Measurements from ENCODE around the gene TRAPPC10. TPM values are rescaled to one million over a fixed set of nuclear protein-coding genes. Genes with fewer than 3 reads are reported as not detected.

TRAPPC10 gene
- total RNA-seq, 3 donors from 2014 or later (not counting 1 experiment from before 2014, with no cell fraction given), result 187 to 232 (median 213) TPM

DNA sequence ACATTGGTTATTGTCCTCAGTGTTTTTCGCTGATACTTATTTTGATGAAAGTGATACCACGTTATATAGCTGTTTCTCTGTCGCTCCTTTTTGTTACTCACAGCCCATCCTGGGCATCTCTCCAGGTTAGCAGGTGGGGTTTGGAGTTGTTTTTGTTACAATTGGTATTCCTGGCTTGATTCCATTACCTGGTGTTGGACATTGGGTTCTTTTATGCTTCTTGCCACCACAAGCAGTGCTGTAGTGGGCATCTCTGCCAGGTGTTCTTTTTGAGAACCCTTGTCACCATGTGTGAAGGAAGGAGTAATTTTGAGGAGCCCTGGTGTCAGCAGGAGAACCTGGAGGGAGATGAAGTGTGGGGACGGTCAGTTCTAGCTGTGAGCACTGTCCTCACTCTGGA lies 47.6 kb downstream of the TRAPPC10 start:
- H3K9me3 Mint-ChIP-seq, result no peaks in the 10 kb centered on the region
- Histone ChIP-seq H3K27ac (ENCODE audit: low read length) (no peak overlapping the region), H3K36me3 (ENCODE audit: control insufficient read depth, insufficient read depth, low read length) (peaks cover 75% of the 10 kb centered on the region), H3K4me3 (ENCODE audit: low read length) (no peak overlapping the region), H3K4me1 (ENCODE audit: control insufficient read depth, insufficient read depth, low read length) (peaks cover 13% of the 10 kb centered on the region), H3K9me3 (ENCODE audit: control insufficient read depth, insufficient read depth, low read length) (no peaks in the 10 kb centered on the region), H3K27me3 (ENCODE audit: control insufficient read depth, insufficient read depth, low read length) (no peaks in the 10 kb centered on the region)
- intact Hi-C loops (cut with micrococcal nuclease), result loop anchor here (10.0 kb wide), 1 partner anchor 65 kb away; no protein-coding TSS in a partner anchor
- H3K4me1 Mint-ChIP-seq, result peaks cover 42% of the 10 kb centered on the region in 2 donors
- ATAC-seq (no peak), DNase-seq (no peak)
- H3K4me3 Mint-ChIP-seq, result no peak overlapping the region
- H3K27ac Mint-ChIP-seq, result peak overlapping the region; percentile 38 to 86
- TF ChIP-seq CTCF (IDR thresholded peaks at IDR 0.05), result no peak
- peaks cover 16% of the 10 kb centered on the region for H3K36me3 Mint-ChIP-seq
- H3K27me3 Mint-ChIP-seq (ENCODE audit: low read depth in 2 of 2), result no peaks in the 10 kb centered on the region
- 100% methylated on average over 4 of the region's 4 CpGs for WGBS (ENCODE audit: insufficient coverage)

- Mint-ChIP-seq H3K4me1 (peaks cover 47 to 53% of the 10 kb centered on the region in 2 donors), H3K27ac (peak overlapping the region; percentile 94 to 100), H3K9me3 (no peaks in the 10 kb centered on the region), H3K36me3 (peaks cover 16% of the 10 kb centered on the region), H3K27me3 (ENCODE audit: low read depth in 2 of 2) (no peaks in the 10 kb centered on the region), H3K4me3 (no peak overlapping the region)
- no peak for DNase-seq
- Histone ChIP-seq H3K4me3 (ENCODE audit: low read length) (no peak overlapping the region), H3K9me3 (ENCODE audit: control insufficient read depth, insufficient read depth, low read length) (no peaks in the 10 kb centered on the region), H3K36me3 (ENCODE audit: control insufficient read depth, insufficient read depth, low read length) (peaks cover 68% of the 10 kb centered on the region), H3K4me1 (ENCODE audit: control insufficient read depth, insufficient read depth, low read length) (peaks cover 37% of the 10 kb centered on the region), H3K27me3 (ENCODE audit: control insufficient read depth, insufficient read depth, low read length) (no peaks in the 10 kb centered on the region), H3K27ac (ENCODE audit: low read length) (no peak overlapping the region)
- 96% methylated on average over 7 of the region's 7 CpGs for WGBS (ENCODE audit: insufficient coverage)
- intact Hi-C loops (cut with micrococcal nuclease), result no loop called here
- no peak for ATAC-seq
- TF ChIP-seq CTCF (IDR thresholded peaks at IDR 0.05), result no peak
These were observed 50.3 kb downstream of the TRAPPC10 start for GRCh38 chr21:44062380-44062779.

DNA sequence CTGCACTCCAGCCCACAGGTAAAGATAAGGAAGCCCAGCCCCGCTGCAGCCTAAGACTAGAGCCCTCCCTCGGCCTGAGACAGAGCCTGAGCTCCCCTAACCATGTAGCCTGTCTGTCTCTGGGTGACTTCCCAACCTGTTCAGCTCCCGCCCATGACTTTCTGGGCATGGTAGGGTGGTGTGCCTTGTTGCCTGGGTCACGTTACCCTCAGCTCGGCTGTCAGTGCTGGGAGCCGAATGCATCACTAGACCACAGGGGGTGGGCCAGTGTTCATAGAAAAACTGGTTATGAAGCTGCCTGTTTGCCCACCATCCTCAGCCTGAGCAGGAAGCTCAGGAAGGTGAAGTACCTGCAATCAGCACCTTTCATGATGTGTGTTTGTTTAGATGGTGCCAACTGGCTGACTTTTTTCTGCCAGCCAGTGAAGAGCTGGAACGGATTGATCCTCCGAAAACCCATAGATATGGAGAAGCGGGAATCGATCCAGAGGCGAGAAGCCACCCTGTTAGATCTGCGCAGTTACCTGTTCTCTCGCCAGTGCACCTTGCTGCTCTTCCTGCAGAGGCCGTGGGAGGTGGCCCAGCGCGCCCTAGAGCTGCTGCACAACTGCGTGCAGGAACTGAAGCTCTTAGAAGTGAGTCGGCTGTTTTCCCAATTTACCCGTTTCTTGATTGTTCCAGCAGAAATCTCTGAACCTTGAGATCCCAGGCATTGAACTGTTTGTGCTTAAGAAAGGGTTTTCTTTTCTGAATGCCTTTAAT lies 51.2 kb downstream of the TRAPPC10 start:
- DNase-seq, result peak in 1 of 2 donors; percentile 30
- Mint-ChIP-seq H3K27ac (peak overlapping the region; percentile 94 to 100), H3K9me3 (no peaks in the 10 kb centered on the region), H3K36me3 (peaks cover 13% of the 10 kb centered on the region), H3K27me3 (ENCODE audit: low read depth in 2 of 2) (no peaks in the 10 kb centered on the region), H3K4me3 (no peak overlapping the region), H3K4me1 (peaks cover 46 to 52% of the 10 kb centered on the region in 2 donors)
- H3K27me3 ChIP-seq (ENCODE audit: control insufficient read depth, insufficient read depth, low read length), result no peaks in the 10 kb centered on the region
- peaks cover 31% of the 10 kb centered on the region for H3K4me1 ChIP-seq (ENCODE audit: control insufficient read depth, insufficient read depth, low read length)
- no peaks in the 10 kb centered on the region for H3K9me3 ChIP-seq (ENCODE audit: control insufficient read depth, insufficient read depth, low read length)
- WGBS (ENCODE audit: insufficient coverage), result 94% methylated on average over 19 of the region's 19 CpGs
- ATAC-seq, result no peak
- no peak overlapping the region for H3K27ac ChIP-seq (ENCODE audit: low read length)
- H3K36me3 ChIP-seq (ENCODE audit: control insufficient read depth, insufficient read depth, low read length), result peaks cover 63% of the 10 kb centered on the region
- H3K4me3 ChIP-seq (ENCODE audit: low read length), result no peak overlapping the region
- no peak for TF ChIP-seq CTCF (IDR thresholded peaks at IDR 0.05)
- intact Hi-C loops (cut with micrococcal nuclease), result no loop called here
